ENCODE measurements around the gene FOXD3. TPM values are rescaled to one million over a fixed set of nuclear protein-coding genes. Genes with fewer than 3 reads are reported as not detected.

FOXD3 gene
- total RNA-seq, 8 experiments from 2014 or later = 0.14 to 0.76 (median 0.46) TPM; not detected in 4

DNA sequence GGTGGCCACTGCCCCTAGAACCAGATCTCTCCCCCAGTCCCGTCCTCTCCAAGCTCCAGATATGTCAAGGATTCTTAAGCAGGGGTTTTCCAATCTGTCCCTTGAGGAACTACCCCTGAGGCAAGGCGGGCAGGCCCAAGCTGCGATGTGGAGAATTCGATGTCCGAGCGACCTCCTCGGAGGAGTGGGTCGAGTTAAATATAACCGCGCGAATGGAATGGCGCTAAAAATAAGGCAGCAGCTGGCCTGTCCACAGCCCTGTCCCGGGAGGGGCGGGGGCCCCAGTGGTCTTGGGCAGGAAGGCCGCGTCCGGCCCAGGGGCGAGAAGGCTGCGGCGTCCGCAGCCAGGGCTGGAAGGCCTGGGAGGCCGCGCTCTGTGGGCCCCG is 5.8 kb upstream of the FOXD3 start:
- in situ Hi-C loops (cut with MboI; ENCODE audit: low pct_unique_long_range_greater_than_20kb in 2 of 9, low sequenced_read_pairs in 9 of 9, unreplicated experiment in 9 of 9) = no loop called here
- Histone ChIP-seq H3K4me3 (no peak overlapping the region), H3K27ac (no peak overlapping the region), H3K4me1 (replicated peaks in 1 of 2) (peaks cover 3 to 6% of the 10 kb centered on the region in 2 donors)
- WGBS, 10 experiments = 60 to 100% (median 76%) methylated on average over 1 to 5 of the region's 24 CpGs; no CpG with 5 or more reads in 6 of the 10 experiments
- no peak for ATAC-seq (replicated peaks in 6 of 8)

DNA sequence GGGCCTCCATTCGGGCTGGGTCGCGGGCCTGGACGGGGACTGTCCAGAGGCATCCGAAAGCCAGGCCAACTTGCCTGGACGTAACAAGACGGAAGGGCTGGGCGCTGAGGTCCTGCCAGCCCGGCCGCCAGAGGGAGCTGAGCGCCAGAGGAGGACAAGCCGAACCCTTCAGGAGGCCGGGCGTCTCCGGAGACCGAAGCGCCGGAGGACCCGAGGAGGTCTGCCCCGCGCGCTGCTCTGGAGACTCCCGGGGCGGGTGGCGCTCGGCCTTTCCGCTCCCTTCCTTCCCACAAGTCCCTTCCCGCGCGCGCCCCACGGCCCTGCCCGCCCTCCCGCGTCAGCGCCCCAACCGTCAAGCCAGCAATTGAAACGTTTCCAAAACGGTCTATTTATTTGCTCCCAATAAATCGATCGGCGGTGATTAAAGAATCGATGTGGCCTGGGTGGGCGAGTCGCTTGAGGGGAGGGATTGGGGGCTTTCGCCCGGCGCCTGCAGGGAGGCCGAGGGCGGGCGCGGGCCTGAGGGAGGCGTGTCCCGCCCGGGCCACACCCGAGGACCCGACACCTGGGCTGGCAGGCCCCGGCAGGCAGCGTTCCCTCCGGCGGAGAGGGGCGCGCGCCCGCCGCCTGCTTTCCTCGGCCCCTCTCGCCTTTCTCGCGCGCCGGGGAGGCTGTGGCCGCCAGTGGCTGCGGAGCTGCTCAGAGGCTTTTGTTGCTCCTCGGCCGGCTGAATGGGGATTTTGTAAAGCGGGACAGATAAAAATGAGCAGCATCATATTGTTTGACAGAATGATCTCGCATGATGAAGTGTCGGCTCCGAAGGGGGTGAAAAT is 5.2 kb upstream of the FOXD3 start:
- peak overlapping the region; percentile 4 to 32 (median 24) for H3K4me3 ChIP-seq
- 0 to 30% (median 0%) methylated on average over 1 to 16 of the region's 80 CpGs; no CpG with 5 or more reads in 4 of the 10 experiments for WGBS, 10 experiments
- ATAC-seq (replicated peaks in 6 of 8) = peak; percentile 31 to 91 (median 58)
- peaks cover 3 to 6% of the 10 kb centered on the region in 2 donors for H3K4me1 ChIP-seq (replicated peaks in 1 of 2)
- H3K27ac ChIP-seq = no peak overlapping the region
- in situ Hi-C loops (cut with MboI; ENCODE audit: low pct_unique_long_range_greater_than_20kb in 2 of 9, low sequenced_read_pairs in 9 of 9, unreplicated experiment in 9 of 9) = no loop called here

- WGBS, 10 experiments = 0 to 25% (median 8%) methylated on average over 1 to 14 of the region's 14 CpGs; no CpG with 5 or more reads in 1 of the 10 experiments
- Histone ChIP-seq H3K27ac (no peak overlapping the region), H3K4me3 (peak overlapping the region in 4 of 5 donors; percentile 14 to 32 (median 25)), H3K4me1 (replicated peaks in 1 of 2) (peaks cover 3 to 6% of the 10 kb centered on the region in 2 donors)
- ATAC-seq (replicated peaks in 6 of 8) = peak in 4 of 8 experiments; percentile 3 to 16 (median 9)
- in situ Hi-C loops (cut with MboI; ENCODE audit: low pct_unique_long_range_greater_than_20kb in 2 of 9, low sequenced_read_pairs in 9 of 9, unreplicated experiment in 9 of 9) = no loop called here
These were observed 4.6 kb upstream of the FOXD3 start for GRCh38 chr1:63317817-63318152.

DNA sequence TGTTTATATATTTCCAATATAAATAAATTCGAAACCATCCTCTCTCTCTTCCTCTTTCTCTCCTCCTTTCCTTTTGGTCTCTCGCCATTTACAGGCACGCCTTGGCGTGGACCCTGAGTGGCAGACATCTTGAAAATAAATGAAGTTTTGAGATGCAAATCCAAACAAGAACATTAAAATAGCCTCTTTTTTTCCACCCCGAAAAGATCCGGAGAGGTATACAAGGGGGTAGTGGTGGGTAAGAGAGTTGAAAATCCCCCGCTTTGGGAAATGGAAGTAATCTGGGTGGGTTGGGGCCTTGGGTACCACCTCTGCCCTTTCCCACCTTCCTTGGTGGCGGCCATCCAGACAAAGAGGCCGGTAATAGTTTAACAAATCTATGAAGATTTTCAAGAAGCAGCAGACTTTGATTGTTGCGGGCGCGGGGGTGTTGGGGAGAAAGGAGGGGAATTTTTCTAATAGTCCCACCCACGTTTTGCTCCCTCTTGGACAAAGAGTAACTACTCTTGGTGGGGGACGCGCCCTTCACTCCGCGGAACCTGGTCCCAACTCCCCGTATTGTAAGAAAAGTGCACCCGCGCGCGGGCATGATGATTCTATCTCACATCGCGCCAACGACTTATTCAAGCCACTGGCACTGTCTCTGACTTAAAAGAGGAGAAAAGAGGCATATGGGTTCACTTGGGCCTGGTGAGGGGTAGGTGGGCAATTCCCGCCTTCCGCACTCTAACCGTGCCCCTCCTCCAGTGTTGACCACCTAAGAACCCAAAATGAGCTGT is 4.0 kb upstream of the FOXD3 start:
- Histone ChIP-seq H3K4me3 (no peak overlapping the region), H3K4me1 (replicated peaks in 1 of 2) (peaks cover 3 to 6% of the 10 kb centered on the region in 2 donors), H3K27ac (no peak overlapping the region)
- ATAC-seq (replicated peaks in 6 of 8) = no peak
- in situ Hi-C loops (cut with MboI; ENCODE audit: low pct_unique_long_range_greater_than_20kb in 2 of 9, low sequenced_read_pairs in 9 of 9, unreplicated experiment in 9 of 9) = no loop called here
- WGBS, 10 experiments = 9 to 88% (median 30%) methylated on average over 1 to 27 of the region's 28 CpGs

GRCh38 chr1:63319046-63320021 is 3.0 kb upstream of the FOXD3 start:
- in situ Hi-C loops (cut with MboI; ENCODE audit: low pct_unique_long_range_greater_than_20kb in 2 of 9, low sequenced_read_pairs in 9 of 9, unreplicated experiment in 9 of 9) = no loop called here
- no peak for ATAC-seq (replicated peaks in 6 of 8)
- H3K27ac ChIP-seq = no peak overlapping the region
- WGBS, 10 experiments = 0 to 91% (median 12%) methylated on average over 1 to 44 of the region's 60 CpGs; no CpG with 5 or more reads in 1 of the 10 experiments
- H3K4me3 ChIP-seq = no peak overlapping the region
- H3K4me1 ChIP-seq (replicated peaks in 1 of 2) = peaks cover 3 to 6% of the 10 kb centered on the region in 2 donors

DNA sequence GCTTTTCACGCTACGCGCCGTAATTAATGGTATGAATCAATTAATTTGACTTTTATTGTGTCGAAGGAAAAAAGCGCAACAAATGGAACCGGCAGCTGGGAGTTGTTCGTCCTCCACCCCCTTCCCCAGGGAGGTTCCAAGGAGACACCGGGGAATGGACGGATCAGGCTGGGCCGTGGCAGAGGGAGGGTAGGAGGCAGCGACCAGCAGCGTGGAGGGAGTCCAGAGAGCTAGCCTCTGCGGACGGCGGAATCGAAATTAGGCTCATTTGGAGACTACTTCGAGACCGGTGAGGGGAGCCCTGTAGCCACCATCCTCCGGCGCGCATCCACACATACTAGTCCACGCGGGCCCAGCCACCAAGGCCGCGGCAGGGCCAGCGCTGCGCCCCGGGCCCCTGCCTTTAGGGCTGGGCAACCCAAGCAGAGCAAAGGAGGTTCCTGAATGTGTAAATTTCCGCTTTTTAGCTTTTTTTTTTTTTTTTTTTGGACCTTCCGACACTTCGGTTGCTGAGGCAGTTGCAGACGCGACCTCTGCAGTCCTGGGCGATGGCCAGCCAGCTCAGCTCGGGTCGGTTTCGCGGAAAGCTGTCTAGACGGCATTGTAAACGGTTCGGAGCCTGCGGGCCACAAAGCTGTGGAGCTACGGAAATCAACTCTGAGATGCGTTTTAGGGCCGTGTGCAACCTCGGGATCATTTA is 2.2 kb upstream of the FOXD3 start:
- H3K4me1 ChIP-seq (replicated peaks in 1 of 2) = peaks cover 3 to 6% of the 10 kb centered on the region in 2 donors
- ATAC-seq (replicated peaks in 6 of 8) = no peak
- WGBS, 10 experiments = 3 to 30% (median 14%) methylated on average over 2 to 42 of the region's 47 CpGs; no CpG with 5 or more reads in 1 of the 10 experiments
- in situ Hi-C loops (cut with MboI; ENCODE audit: low pct_unique_long_range_greater_than_20kb in 2 of 9, low sequenced_read_pairs in 9 of 9, unreplicated experiment in 9 of 9) = no loop called here
- no peak overlapping the region for H3K27ac ChIP-seq
- no peak overlapping the region for H3K4me3 ChIP-seq

DNA sequence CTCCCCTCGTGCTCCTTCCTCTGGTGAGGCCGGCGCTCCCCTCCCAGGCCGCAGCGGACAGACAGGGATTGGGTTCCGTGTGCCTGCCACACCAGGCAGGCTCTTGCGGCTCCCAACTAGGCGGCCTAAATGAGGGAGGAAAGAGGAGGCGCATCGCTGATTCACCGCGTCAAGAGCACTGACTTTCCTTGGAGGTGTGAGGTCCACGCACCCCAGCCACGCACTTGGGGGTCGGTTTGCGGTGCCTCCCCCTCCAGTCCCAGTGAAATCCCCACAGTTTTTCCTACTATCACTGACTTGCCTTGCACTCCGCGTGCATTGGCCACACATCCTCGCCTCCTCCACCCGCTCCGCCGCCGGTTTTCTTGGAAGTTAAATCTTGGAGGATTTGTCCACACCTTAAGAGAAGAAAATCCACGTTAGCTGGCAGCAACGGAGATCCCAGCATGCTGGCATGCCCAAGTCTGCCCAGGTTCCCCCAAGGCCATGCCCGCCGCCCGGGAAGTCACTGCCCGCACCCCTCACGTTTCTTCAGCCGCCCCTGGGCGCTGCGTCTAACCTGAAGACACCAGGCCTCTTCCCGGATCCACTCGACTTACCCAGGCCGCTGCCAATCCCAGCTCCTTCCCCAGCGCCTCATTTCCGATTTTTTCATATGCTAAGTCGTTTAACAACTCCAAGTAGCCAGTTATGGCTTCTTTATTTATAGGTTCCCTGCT is 1.1 kb upstream of the FOXD3 start:
- Histone ChIP-seq H3K27ac (no peak overlapping the region), H3K4me3 (peak overlapping the region in 1 of 5 donors; percentile 31), H3K4me1 (replicated peaks in 1 of 2) (peaks cover 3 to 6% of the 10 kb centered on the region in 2 donors)
- in situ Hi-C loops (cut with MboI; ENCODE audit: low pct_unique_long_range_greater_than_20kb in 2 of 9, low sequenced_read_pairs in 9 of 9, unreplicated experiment in 9 of 9) = no loop called here
- no peak for ATAC-seq (replicated peaks in 6 of 8)
- 0 to 21% (median 10%) methylated on average over 1 to 29 of the region's 39 CpGs; no CpG with 5 or more reads in 1 of the 10 experiments for WGBS, 10 experiments

DNA sequence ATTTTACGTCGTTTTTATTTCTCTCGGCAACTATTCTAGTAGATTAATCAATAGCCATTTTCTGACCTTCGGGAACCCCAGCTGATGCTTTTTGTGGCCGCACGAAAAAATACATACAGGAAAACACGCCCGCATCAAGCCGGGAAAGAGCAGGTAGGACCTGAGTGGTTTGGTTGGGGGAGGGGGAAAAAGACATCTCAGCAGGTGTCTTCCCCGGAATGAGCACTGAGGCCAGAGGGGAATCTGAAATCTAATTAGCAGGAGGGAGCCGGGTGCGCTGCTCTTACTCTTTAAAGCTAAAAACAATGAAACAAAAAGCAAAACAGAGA is 618 bp upstream of the FOXD3 start:
- ATAC-seq (replicated peaks in 6 of 8) = no peak
- Histone ChIP-seq H3K4me1 (replicated peaks in 1 of 2) (peaks cover 3 to 6% of the 10 kb centered on the region in 2 donors), H3K4me3 (peak overlapping the region in 4 of 5 donors; percentile 31 to 40 (median 34)), H3K27ac (no peak overlapping the region)
- WGBS, 10 experiments = 2 to 33% (median 9%) methylated on average over 6 to 12 of the region's 12 CpGs; no CpG with 5 or more reads in 1 of the 10 experiments
- in situ Hi-C loops (cut with MboI; ENCODE audit: low pct_unique_long_range_greater_than_20kb in 2 of 9, low sequenced_read_pairs in 9 of 9, unreplicated experiment in 9 of 9) = no loop called here

DNA sequence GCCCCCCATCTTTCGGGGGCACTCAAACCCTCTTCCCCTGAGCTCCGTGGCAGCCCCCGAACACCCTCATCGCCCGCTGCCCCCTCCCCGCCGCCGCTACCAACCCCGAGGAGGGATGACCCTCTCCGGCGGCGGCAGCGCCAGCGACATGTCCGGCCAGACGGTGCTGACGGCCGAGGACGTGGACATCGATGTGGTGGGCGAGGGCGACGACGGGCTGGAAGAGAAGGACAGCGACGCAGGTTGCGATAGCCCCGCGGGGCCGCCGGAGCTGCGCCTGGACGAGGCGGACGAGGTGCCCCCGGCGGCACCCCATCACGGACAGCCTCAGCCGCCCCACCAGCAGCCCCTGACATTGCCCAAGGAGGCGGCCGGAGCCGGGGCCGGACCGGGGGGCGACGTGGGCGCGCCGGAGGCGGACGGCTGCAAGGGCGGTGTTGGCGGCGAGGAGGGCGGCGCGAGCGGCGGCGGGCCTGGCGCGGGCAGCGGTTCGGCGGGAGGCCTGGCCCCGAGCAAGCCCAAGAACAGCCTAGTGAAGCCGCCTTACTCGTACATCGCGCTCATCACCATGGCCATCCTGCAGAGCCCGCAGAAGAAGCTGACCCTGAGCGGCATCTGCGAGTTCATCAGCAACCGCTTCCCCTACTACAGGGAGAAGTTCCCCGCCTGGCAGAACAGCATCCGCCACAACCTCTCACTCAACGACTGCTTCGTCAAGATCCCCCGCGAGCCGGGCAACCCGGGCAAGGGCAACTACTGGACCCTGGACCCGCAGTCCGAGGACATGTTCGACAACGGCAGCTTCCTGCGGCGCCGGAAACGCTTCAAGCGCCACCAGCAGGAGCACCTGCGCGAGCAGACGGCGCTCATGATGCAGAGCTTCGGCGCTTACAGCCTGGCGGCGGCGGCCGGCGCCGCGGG is 837 bp downstream of the FOXD3 start:
- Histone ChIP-seq H3K4me1 (replicated peaks in 1 of 2) (no peaks in the 10 kb centered on the region), H3K4me3 (peak overlapping the region; percentile 14 to 40 (median 33)), H3K27ac (no peak overlapping the region)
- WGBS, 10 experiments = 0 to 13% (median 2%) methylated on average over 3 to 29 of the region's 104 CpGs; no CpG with 5 or more reads in 3 of the 10 experiments
- in situ Hi-C loops (cut with MboI; ENCODE audit: low pct_unique_long_range_greater_than_20kb in 2 of 9, low sequenced_read_pairs in 9 of 9, unreplicated experiment in 9 of 9) = no loop called here
- ATAC-seq (replicated peaks in 6 of 8) = peak in 6 of 8 experiments; percentile 16 to 48 (median 26)

GRCh38 chr1:63323865-63324778 is 1.8 kb downstream of the FOXD3 start:
- in situ Hi-C loops (cut with MboI; ENCODE audit: low pct_unique_long_range_greater_than_20kb in 2 of 9, low sequenced_read_pairs in 9 of 9, unreplicated experiment in 9 of 9) = no loop called here
- peak in 3 of 8 experiments; percentile 3 to 17 (median 6) for ATAC-seq (replicated peaks in 6 of 8)
- Histone ChIP-seq H3K27ac (no peak overlapping the region), H3K4me1 (replicated peaks in 1 of 2) (no peaks in the 10 kb centered on the region), H3K4me3 (peak overlapping the region; percentile 14 to 40 (median 33))
- WGBS, 10 experiments = 0 to 39% (median 5%) methylated on average over 1 to 43 of the region's 114 CpGs; no CpG with 5 or more reads in 2 of the 10 experiments
